ENCODE data around the gene E2F6.

E2F6 gene

GRCh38 chr2:11492244-11492643 is 26.3 kb upstream of the E2F6 start:
- no peak for DNase-seq

GRCh38 chr2:11491348-11491933 is 25.5 kb upstream of the E2F6 start:
- no peak for DNase-seq

- no peak for DNase-seq
Measured at GRCh38 chr2:11490194-11490593, 24.2 kb upstream of the E2F6 start.

GRCh38 chr2:11488809-11489208 is 22.8 kb upstream of the E2F6 start:
- DNase-seq = no peak

- no peak for DNase-seq
Measured at GRCh38 chr2:11483806-11484617, 18.1 kb upstream of the E2F6 start.

- DNase-seq = peak in 1 of 3 donors; percentile 22
Measured at GRCh38 chr2:11482473-11483035, 16.6 kb upstream of the E2F6 start.

GRCh38 chr2:11481789-11482472 is 16.0 kb upstream of the E2F6 start:
- no peak for DNase-seq

GRCh38 chr2:11481426-11481788 is 15.4 kb upstream of the E2F6 start:
- no peak for DNase-seq

- DNase-seq = no peak
Measured at GRCh38 chr2:11480859-11481258, 14.9 kb upstream of the E2F6 start.

- no peak for DNase-seq
Measured at GRCh38 chr2:11480406-11480805, 14.4 kb upstream of the E2F6 start.

- DNase-seq = peak in 1 of 3 donors; percentile 39
Measured at GRCh38 chr2:11478899-11479605, 13.1 kb upstream of the E2F6 start.

- DNase-seq = peak; percentile 91 to 97 (median 95)
Measured at GRCh38 chr2:11477994-11478393, 12.0 kb upstream of the E2F6 start.

GRCh38 chr2:11473659-11474433 is 7.9 kb upstream of the E2F6 start:
- no peak for DNase-seq

- DNase-seq = no peak
Measured at GRCh38 chr2:11467749-11468148, 1.8 kb upstream of the E2F6 start.

- DNase-seq = peak; percentile 35 to 52 (median 48)
Measured at GRCh38 chr2:11467129-11467649, 1.2 kb upstream of the E2F6 start.

- DNase-seq = no peak
Measured at GRCh38 chr2:11466307-11467128, 557 bp upstream of the E2F6 start.

GRCh38 chr2:11465110-11465484 is 864 bp downstream of the E2F6 start:
- no peak for DNase-seq

- no peak for DNase-seq
Measured at GRCh38 chr2:11459816-11460215, 6.1 kb downstream of the E2F6 start.

- no peak for DNase-seq
Measured at GRCh38 chr2:11458753-11459152, 7.2 kb downstream of the E2F6 start.

- no peak for DNase-seq
Measured at GRCh38 chr2:11457935-11458334, 8.0 kb downstream of the E2F6 start.

- no peak for DNase-seq
Measured at GRCh38 chr2:11456251-11456650, 9.7 kb downstream of the E2F6 start.
